Measurements from ENCODE around the gene CDKAL1.

GRCh38 chr6:21074484-21074883 is 540.2 kb downstream of the CDKAL1 start:
- no peak for TF ChIP-seq CTCF (IDR thresholded peaks at IDR 0.05)
- no peak for TF ChIP-seq EP300 (IDR thresholded peaks at IDR 0.05)

Measured in tibial nerve (tissue), 4 donors.